ENCODE measurements around the gene MIA2. TPM values are rescaled to one million over a fixed set of nuclear protein-coding genes. Genes with fewer than 3 reads are reported as not detected.

Gene MIA2
- polyA plus RNA-seq, 1 of the 3 experiments (the other 2 are of a cell fraction) = 2.6 TPM

DNA sequence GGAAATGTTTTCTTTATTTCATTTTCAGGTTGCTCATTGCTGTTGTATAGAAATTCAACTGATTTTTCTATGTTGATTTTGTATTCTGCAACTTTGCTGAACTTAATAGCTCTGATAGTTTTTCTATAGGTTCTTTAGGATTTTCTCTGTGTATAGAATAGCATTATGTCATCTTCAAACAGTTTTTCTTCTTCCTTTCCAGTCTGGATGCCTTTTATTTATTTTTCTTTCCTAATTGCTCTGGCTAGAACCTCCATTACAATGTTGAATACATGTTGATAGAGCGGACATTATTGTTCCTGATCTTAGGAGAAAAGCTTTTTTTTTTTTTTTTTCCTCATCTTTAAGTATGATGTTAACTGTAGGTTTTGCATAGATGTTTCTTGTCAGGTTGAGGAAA lies 39.2 kb downstream of the MIA2 start:
- Histone ChIP-seq H3K9me3 (no peaks in the 10 kb centered on the region), H3K4me3 (ENCODE audit: low read depth in 2 of 2, low read length in 1 of 2) (no peak overlapping the region), H3K4me2 (no peak overlapping the region), H3K9me2 (no peaks in the 10 kb centered on the region), H3K36me3 (replicated peaks in 1 of 2; ENCODE audit: control insufficient read depth in 1 of 2, insufficient read depth in 2 of 2, low read length in 1 of 2) (no peaks in the 10 kb centered on the region), H3K27me3 (ENCODE audit: insufficient read depth) (no peaks in the 10 kb centered on the region), H3K27ac (ENCODE audit: low read depth in 2 of 2, low read length in 1 of 2) (no peak overlapping the region), H3K4me1 (ENCODE audit: control insufficient read depth in 1 of 2, insufficient read depth in 2 of 2, low read depth in 1 of 2, low read length in 1 of 2) (no peaks in the 10 kb centered on the region; a peak in 1 of 4 replicates), H3F3A (replicated peaks; ENCODE audit: insufficient read depth) (no peaks in the 10 kb centered on the region), H3K9ac (no peak overlapping the region), H2AFZ (ENCODE audit: low read depth) (no peak overlapping the region), H4K20me1 (ENCODE audit: insufficient read depth) (no peaks in the 10 kb centered on the region), H3K79me2 (ENCODE audit: insufficient read depth) (peaks cover 63% of the 10 kb centered on the region)
- no peak for DNase-seq
- POLR2A ChIA-PET = no interaction called here
- no peak for TF ChIP-seq FOXM1 (IDR thresholded peaks at IDR 0.05; ENCODE audit: low read depth)
- TF ChIP-seq NRF1 (IDR thresholded peaks at IDR 0.05; ENCODE audit: low read depth, low read length) = no peak
- no peak for TF ChIP-seq FOXJ3 (CRISPR knock-in tag; IDR thresholded peaks at IDR 0.05)
- TF ChIP-seq, protein P1, sequence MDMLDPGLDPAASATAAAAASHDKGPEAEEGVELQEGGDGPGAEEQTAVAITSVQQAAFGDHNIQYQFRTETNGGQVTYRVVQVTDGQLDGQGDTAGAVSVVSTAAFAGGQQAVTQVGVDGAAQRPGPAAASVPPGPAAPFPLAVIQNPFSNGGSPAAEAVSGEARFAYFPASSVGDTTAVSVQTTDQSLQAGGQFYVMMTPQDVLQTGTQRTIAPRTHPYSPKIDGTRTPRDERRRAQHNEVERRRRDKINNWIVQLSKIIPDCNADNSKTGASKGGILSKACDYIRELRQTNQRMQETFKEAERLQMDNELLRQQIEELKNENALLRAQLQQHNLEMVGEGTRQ (IDR thresholded peaks at IDR 0.05; ENCODE audit: borderline replicate concordance, low read depth, low read length) = no peak
- no peak for TF ChIP-seq NFIC (IDR thresholded peaks at IDR 0.05; ENCODE audit: borderline replicate concordance)
- TF ChIP-seq GATA2 (CRISPR knock-in tag; IDR thresholded peaks at IDR 0.05) = no peak
- TF ChIP-seq RAD21 (IDR thresholded peaks at IDR 0.05; ENCODE audit: low read length) = no peak
- TF ChIP-seq FOSL2 (IDR thresholded peaks at IDR 0.05; ENCODE audit: borderline replicate concordance, low read depth) = no peak
- no peak for TF ChIP-seq TAF1 (IDR thresholded peaks at IDR 0.05; ENCODE audit: borderline replicate concordance, low read depth, low read length)
- TF ChIP-seq MXI1 (IDR thresholded peaks at IDR 0.05; ENCODE audit: low read depth, low read length) = no peak
- no peak for TF ChIP-seq GABPA (IDR thresholded peaks at IDR 0.05; ENCODE audit: low read depth)
- TF ChIP-seq, protein P2, sequence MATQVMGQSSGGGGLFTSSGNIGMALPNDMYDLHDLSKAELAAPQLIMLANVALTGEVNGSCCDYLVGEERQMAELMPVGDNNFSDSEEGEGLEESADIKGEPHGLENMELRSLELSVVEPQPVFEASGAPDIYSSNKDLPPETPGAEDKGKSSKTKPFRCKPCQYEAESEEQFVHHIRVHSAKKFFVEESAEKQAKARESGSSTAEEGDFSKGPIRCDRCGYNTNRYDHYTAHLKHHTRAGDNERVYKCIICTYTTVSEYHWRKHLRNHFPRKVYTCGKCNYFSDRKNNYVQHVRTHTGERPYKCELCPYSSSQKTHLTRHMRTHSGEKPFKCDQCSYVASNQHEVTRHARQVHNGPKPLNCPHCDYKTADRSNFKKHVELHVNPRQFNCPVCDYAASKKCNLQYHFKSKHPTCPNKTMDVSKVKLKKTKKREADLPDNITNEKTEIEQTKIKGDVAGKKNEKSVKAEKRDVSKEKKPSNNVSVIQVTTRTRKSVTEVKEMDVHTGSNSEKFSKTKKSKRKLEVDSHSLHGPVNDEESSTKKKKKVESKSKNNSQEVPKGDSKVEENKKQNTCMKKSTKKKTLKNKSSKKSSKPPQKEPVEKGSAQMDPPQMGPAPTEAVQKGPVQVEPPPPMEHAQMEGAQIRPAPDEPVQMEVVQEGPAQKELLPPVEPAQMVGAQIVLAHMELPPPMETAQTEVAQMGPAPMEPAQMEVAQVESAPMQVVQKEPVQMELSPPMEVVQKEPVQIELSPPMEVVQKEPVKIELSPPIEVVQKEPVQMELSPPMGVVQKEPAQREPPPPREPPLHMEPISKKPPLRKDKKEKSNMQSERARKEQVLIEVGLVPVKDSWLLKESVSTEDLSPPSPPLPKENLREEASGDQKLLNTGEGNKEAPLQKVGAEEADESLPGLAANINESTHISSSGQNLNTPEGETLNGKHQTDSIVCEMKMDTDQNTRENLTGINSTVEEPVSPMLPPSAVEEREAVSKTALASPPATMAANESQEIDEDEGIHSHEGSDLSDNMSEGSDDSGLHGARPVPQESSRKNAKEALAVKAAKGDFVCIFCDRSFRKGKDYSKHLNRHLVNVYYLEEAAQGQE (IDR thresholded peaks at IDR 0.05; ENCODE audit: low read depth, low read length) = no peak
- TF ChIP-seq SMC3 (IDR thresholded peaks at IDR 0.05; ENCODE audit: low read depth, low read length) = no peak
- TF ChIP-seq, protein P3, sequence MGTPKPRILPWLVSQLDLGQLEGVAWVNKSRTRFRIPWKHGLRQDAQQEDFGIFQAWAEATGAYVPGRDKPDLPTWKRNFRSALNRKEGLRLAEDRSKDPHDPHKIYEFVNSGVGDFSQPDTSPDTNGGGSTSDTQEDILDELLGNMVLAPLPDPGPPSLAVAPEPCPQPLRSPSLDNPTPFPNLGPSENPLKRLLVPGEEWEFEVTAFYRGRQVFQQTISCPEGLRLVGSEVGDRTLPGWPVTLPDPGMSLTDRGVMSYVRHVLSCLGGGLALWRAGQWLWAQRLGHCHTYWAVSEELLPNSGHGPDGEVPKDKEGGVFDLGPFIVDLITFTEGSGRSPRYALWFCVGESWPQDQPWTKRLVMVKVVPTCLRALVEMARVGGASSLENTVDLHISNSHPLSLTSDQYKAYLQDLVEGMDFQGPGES (IDR thresholded peaks at IDR 0.05; ENCODE audit: low read depth, low read length) = no peak
- no peak for TF ChIP-seq EP300 (IDR thresholded peaks at IDR 0.05; ENCODE audit: borderline replicate concordance in 1 of 2, low read depth in 1 of 2, low read length in 1 of 2)
- TF ChIP-seq, protein P4, sequence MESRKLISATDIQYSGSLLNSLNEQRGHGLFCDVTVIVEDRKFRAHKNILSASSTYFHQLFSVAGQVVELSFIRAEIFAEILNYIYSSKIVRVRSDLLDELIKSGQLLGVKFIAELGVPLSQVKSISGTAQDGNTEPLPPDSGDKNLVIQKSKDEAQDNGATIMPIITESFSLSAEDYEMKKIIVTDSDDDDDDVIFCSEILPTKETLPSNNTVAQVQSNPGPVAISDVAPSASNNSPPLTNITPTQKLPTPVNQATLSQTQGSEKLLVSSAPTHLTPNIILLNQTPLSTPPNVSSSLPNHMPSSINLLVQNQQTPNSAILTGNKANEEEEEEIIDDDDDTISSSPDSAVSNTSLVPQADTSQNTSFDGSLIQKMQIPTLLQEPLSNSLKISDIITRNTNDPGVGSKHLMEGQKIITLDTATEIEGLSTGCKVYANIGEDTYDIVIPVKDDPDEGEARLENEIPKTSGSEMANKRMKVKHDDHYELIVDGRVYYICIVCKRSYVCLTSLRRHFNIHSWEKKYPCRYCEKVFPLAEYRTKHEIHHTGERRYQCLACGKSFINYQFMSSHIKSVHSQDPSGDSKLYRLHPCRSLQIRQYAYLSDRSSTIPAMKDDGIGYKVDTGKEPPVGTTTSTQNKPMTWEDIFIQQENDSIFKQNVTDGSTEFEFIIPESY (IDR thresholded peaks at IDR 0.05; ENCODE audit: borderline replicate concordance, low read depth) = no peak
- TF ChIP-seq RFX5 (IDR thresholded peaks at IDR 0.05; ENCODE audit: low read length) = no peak
- TF ChIP-seq EZH2phosphoT487 (IDR thresholded peaks at IDR 0.05; ENCODE audit: borderline replicate concordance, low read depth) = no peak
- TF ChIP-seq, protein P5, sequence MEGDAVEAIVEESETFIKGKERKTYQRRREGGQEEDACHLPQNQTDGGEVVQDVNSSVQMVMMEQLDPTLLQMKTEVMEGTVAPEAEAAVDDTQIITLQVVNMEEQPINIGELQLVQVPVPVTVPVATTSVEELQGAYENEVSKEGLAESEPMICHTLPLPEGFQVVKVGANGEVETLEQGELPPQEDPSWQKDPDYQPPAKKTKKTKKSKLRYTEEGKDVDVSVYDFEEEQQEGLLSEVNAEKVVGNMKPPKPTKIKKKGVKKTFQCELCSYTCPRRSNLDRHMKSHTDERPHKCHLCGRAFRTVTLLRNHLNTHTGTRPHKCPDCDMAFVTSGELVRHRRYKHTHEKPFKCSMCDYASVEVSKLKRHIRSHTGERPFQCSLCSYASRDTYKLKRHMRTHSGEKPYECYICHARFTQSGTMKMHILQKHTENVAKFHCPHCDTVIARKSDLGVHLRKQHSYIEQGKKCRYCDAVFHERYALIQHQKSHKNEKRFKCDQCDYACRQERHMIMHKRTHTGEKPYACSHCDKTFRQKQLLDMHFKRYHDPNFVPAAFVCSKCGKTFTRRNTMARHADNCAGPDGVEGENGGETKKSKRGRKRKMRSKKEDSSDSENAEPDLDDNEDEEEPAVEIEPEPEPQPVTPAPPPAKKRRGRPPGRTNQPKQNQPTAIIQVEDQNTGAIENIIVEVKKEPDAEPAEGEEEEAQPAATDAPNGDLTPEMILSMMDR (IDR thresholded peaks at IDR 0.05) = no peak
- CTCF ChIA-PET = no interaction called here
- WGBS (ENCODE audit: low lambda C conversion rate) = 89% methylated on average over 1 of the region's 1 CpG
